Measurements from ENCODE around the gene COL24A1. TPM values are rescaled to one million over a fixed set of nuclear protein-coding genes. Genes with fewer than 3 reads are reported as not detected.

Gene COL24A1
- total and polyA plus RNA-seq, 7 donors = 0.03 to 1.3 (median 0.13) TPM

DNA sequence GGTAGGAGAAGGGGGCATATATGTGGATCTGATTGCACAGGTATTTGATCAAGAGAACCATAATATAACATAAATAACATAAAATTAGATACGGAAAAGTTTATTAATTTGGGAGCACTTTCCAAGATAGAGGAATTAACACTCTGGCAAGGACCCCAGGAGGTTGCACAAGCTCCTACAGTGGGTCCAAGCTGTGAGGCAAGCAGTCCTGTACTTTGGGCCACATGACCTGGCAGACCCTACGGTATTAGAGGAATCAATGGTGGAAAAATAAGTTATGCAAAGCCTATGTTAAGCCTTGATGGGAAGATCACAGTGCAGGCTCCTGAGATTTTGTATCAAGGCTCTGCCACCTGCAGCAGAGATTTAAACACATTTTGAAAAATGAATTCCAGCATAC lies 220.1 kb downstream of the COL24A1 start:
- 29 to 47% (median 44%) methylated on average over 2 of the region's 2 CpGs for WGBS, 3 donors
- Histone ChIP-seq H3K4me3 (no peak overlapping the region), H3K27me3 (ENCODE audit: insufficient read depth in 3 of 3, low read length in 2 of 3) (no peaks in the 10 kb centered on the region), H3K27ac (no peak overlapping the region), H3K36me3 (ENCODE audit: insufficient read depth in 1 of 2, low read depth in 1 of 2) (no peaks in the 10 kb centered on the region), H3K9me3 (no peaks in the 10 kb centered on the region), H3K4me1 (no peaks in the 10 kb centered on the region)
- DNase-seq (peak; percentile 30 to 53), ATAC-seq (no peak)
- TF ChIP-seq CTCF (IDR thresholded peaks at IDR 0.05) = no peak
- intact Hi-C loops (cut with DNase I) = no loop called here

- H3K27ac ChIP-seq = no peak overlapping the region
- intact Hi-C loops (cut with DNase I) = no loop called here
Measured at GRCh38 chr1:85936057-85936456, 220.5 kb downstream of the COL24A1 start.

DNA sequence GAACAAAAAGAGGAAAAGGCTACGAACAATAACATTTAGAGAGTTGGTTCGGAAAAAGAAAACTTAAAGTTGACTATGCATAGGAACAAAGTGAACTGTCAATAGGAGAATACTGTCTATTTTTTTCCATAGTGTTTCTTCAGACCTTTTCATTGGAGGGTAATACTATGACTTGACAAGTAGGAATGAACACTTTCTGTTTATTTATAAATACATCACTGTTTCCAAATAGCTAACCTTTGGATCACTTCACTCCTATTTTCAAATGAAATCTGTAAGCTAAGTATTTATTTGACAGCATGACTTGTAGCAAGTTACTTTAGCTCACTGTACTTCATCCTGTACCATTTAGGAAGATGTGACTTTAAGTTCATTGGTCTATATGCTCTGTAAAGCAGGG lies 221.3 kb downstream of the COL24A1 start:
- ATAC-seq (no peak), DNase-seq (no peak)
- Histone ChIP-seq H3K9me3 (no peaks in the 10 kb centered on the region), H3K4me3 (no peak overlapping the region), H3K27ac (no peak overlapping the region), H3K36me3 (ENCODE audit: insufficient read depth in 1 of 2, low read depth in 1 of 2) (no peaks in the 10 kb centered on the region), H3K27me3 (ENCODE audit: insufficient read depth in 3 of 3, low read length in 2 of 3) (no peaks in the 10 kb centered on the region), H3K4me1 (no peaks in the 10 kb centered on the region)
- no peak for TF ChIP-seq CTCF (IDR thresholded peaks at IDR 0.05)
- intact Hi-C loops (cut with DNase I) = no loop called here
- 84 to 90% (median 85%) methylated on average over 2 of the region's 2 CpGs for WGBS, 3 donors

More at GRCh38 chr1:85936057-85936456, 220.5 kb downstream of the COL24A1 start:
- no peak for TF ChIP-seq CTCF (IDR thresholded peaks at IDR 0.05)
- ATAC-seq (no peak), DNase-seq (no peak)
- Histone ChIP-seq H3K36me3 (ENCODE audit: insufficient read depth in 1 of 2, low read depth in 1 of 2) (no peaks in the 10 kb centered on the region), H3K9me3 (no peaks in the 10 kb centered on the region), H3K4me1 (no peaks in the 10 kb centered on the region), H3K27me3 (ENCODE audit: insufficient read depth in 3 of 3, low read length in 2 of 3) (no peaks in the 10 kb centered on the region), H3K4me3 (no peak overlapping the region)
- WGBS, 3 donors = 86 to 88% (median 87%) methylated on average over 1 of the region's 1 CpG

GRCh38 chr1:85934516-85934915 lies 222.1 kb downstream of the COL24A1 start:
- TF ChIP-seq CTCF (IDR thresholded peaks at IDR 0.05) = no peak
- H3K4me3 ChIP-seq = no peak overlapping the region

GRCh38 chr1:85933961-85934360 lies 222.6 kb downstream of the COL24A1 start:
- no peak for DNase-seq
- no peak for ATAC-seq

More at GRCh38 chr1:85934516-85934915, 222.1 kb downstream of the COL24A1 start:
- intact Hi-C loops (cut with DNase I) = no loop called here
- no peaks in the 10 kb centered on the region for H3K27me3 ChIP-seq (ENCODE audit: insufficient read depth in 3 of 3, low read length in 2 of 3)
- DNase-seq (no peak), ATAC-seq (no peak)
- H3K4me1 ChIP-seq = no peaks in the 10 kb centered on the region
- H3K9me3 ChIP-seq = no peaks in the 10 kb centered on the region
- H3K36me3 ChIP-seq (ENCODE audit: insufficient read depth in 1 of 2, low read depth in 1 of 2) = no peaks in the 10 kb centered on the region
- H3K27ac ChIP-seq = no peak overlapping the region

More at GRCh38 chr1:85933961-85934360, 222.6 kb downstream of the COL24A1 start:
- H3K4me1 ChIP-seq = no peaks in the 10 kb centered on the region
- no peak overlapping the region for H3K4me3 ChIP-seq
- H3K9me3 ChIP-seq = no peaks in the 10 kb centered on the region
- no peaks in the 10 kb centered on the region for H3K27me3 ChIP-seq (ENCODE audit: insufficient read depth in 3 of 3, low read length in 2 of 3)
- no peak for TF ChIP-seq CTCF (IDR thresholded peaks at IDR 0.05)
- no peaks in the 10 kb centered on the region for H3K36me3 ChIP-seq (ENCODE audit: insufficient read depth in 1 of 2, low read depth in 1 of 2)
- intact Hi-C loops (cut with DNase I) = no loop called here
- H3K27ac ChIP-seq = no peak overlapping the region

All from psoas muscle (tissue), 8 donors.